Osteocyte (in vitro differentiated cells): ENCODE measurements around the gene ATXN1. TPM values are rescaled to one million over a fixed set of nuclear protein-coding genes. Genes with fewer than 3 reads are reported as not detected.

Source experiments
- DNase-seq: peaks from one replicate; pipeline ENCODE4 v3.0.0; 2021; ENCODE audit warnings: mixed read lengths; ENCODE audit not compliant: unreplicated experiment; ENCODE audit errors: extremely low spot score
- H3K27ac Mint-ChIP-seq: one replicate; pipeline ENCODE4 v1.8.0; 2021; ENCODE audit warnings: mild to moderate bottlenecking, mixed read lengths; ENCODE audit not compliant: unreplicated experiment
- H3K27me3 Mint-ChIP-seq: one replicate; pipeline ENCODE4 v1.8.0; 2021; ENCODE audit warnings: mixed read lengths; ENCODE audit not compliant: unreplicated experiment
- H3K36me3 Mint-ChIP-seq: one replicate; pipeline ENCODE4 v1.8.0; 2021; ENCODE audit warnings: mixed read lengths; ENCODE audit not compliant: unreplicated experiment
- H3K4me1 Mint-ChIP-seq: one replicate; pipeline ENCODE4 v1.8.0; 2021; ENCODE audit warnings: mixed read lengths; ENCODE audit not compliant: unreplicated experiment
- H3K4me3 Mint-ChIP-seq: one replicate; pipeline ENCODE4 v1.8.0; 2021; ENCODE audit warnings: mild to moderate bottlenecking, moderate library complexity, mixed read lengths; ENCODE audit not compliant: unreplicated experiment
- H3K9me3 Mint-ChIP-seq: one replicate; pipeline ENCODE4 v1.8.0; 2021; ENCODE audit warnings: mixed read lengths; ENCODE audit not compliant: unreplicated experiment
- CTCF ChIP-seq: fragments of 200-600 bp; sonication (generic); IDR thresholded peaks from 2 replicates; pipeline ENCODE4 v1.5.0; 2021; ENCODE audit warnings: antibody characterized with exemption, mild to moderate bottlenecking, moderate library complexity
- total RNA-seq: library from RNA; stranded (reverse); gene quantifications from 2 replicates; pipeline ENCODE4 v1.2.1, GENCODE V29; 2021

The ATXN1 gene
- total RNA-seq, 1 donor from 2014 or later: 54.4 TPM

GRCh38 chr6:16294371-16294770 is 466.9 kb downstream of the ATXN1 start:
- Mint-ChIP-seq H3K27ac (no peak overlapping the region), H3K27me3 (no peaks in the 10 kb centered on the region), H3K36me3 (peaks cover 4% of the 10 kb centered on the region), H3K4me3 (no peak overlapping the region), H3K9me3 (no peaks in the 10 kb centered on the region), H3K4me1 (no peaks in the 10 kb centered on the region)
- no peak for TF ChIP-seq CTCF
- no peak for DNase-seq

- H3K36me3 Mint-ChIP-seq: peaks cover 4% of the 10 kb centered on the region
- H3K27me3 Mint-ChIP-seq: no peaks in the 10 kb centered on the region
- TF ChIP-seq CTCF: no peak
- H3K4me1 Mint-ChIP-seq: no peaks in the 10 kb centered on the region
- H3K4me3 Mint-ChIP-seq: no peak overlapping the region
- H3K27ac Mint-ChIP-seq: no peak overlapping the region
- DNase-seq: no peak
- H3K9me3 Mint-ChIP-seq: no peaks in the 10 kb centered on the region
Observed at GRCh38 chr6:16292942-16293341, 468.3 kb downstream of the ATXN1 start.

- TF ChIP-seq CTCF: no peak
- Mint-ChIP-seq H3K4me1 (no peaks in the 10 kb centered on the region), H3K4me3 (no peak overlapping the region), H3K36me3 (peaks cover 4% of the 10 kb centered on the region), H3K27me3 (no peaks in the 10 kb centered on the region), H3K9me3 (no peaks in the 10 kb centered on the region), H3K27ac (no peak overlapping the region)
- DNase-seq: no peak
Observed at GRCh38 chr6:16292432-16292831, 468.8 kb downstream of the ATXN1 start.

GRCh38 chr6:16291739-16292138 is 469.5 kb downstream of the ATXN1 start:
- DNase-seq: no peak
- peaks cover 4% of the 10 kb centered on the region for H3K36me3 Mint-ChIP-seq
- no peaks in the 10 kb centered on the region for H3K9me3 Mint-ChIP-seq
- no peaks in the 10 kb centered on the region for H3K27me3 Mint-ChIP-seq
- no peaks in the 10 kb centered on the region for H3K4me1 Mint-ChIP-seq
- TF ChIP-seq CTCF: no peak
- H3K27ac Mint-ChIP-seq: no peak overlapping the region
- no peak overlapping the region for H3K4me3 Mint-ChIP-seq

- no peak for TF ChIP-seq CTCF
- Mint-ChIP-seq H3K4me3 (no peak overlapping the region), H3K9me3 (no peaks in the 10 kb centered on the region), H3K27ac (no peak overlapping the region), H3K27me3 (no peaks in the 10 kb centered on the region), H3K36me3 (no peaks in the 10 kb centered on the region), H3K4me1 (peaks cover 4% of the 10 kb centered on the region)
- no peak for DNase-seq
Observed at GRCh38 chr6:16288163-16288562, 473.1 kb downstream of the ATXN1 start.
